SU-DHL-6 (cell line): ENCODE data around the gene BTBD2.

ENCODE experiments used
- H2AFZ ChIP-seq: fragments of 200-600 bp; sonication (generic); 2 replicates; pipeline ENCODE4 v1.6.1; 2014; ENCODE audit warnings: low read depth, mild to moderate bottlenecking, moderate library complexity, mixed read lengths, antibody characterized with exemption, low read length; ENCODE audit not compliant: severe bottlenecking
- H3F3A ChIP-seq: fragments of 200-600 bp; shearing (Covaris generic); 2 replicates; pipeline ENCODE4 v1.6.0; 2016; ENCODE audit warnings: antibody characterized with exemption, mild to moderate bottlenecking; ENCODE audit not compliant: insufficient read depth
- H3K27ac ChIP-seq: fragments of 200-600 bp; sonication (generic); 2 replicates; pipeline ENCODE4 v1.5.1; 2016; ENCODE audit warnings: low read depth, mild to moderate bottlenecking, low read length, moderate library complexity, mixed read lengths
- H3K27me3 ChIP-seq: fragments of 200-600 bp; sonication (generic), shearing (Covaris generic); 2 replicates; pipeline ENCODE4 v1.6.0; 2014; ENCODE audit warnings: mild to moderate bottlenecking, low read length
- H3K36me3 ChIP-seq: fragments of 200-600 bp; sonication (generic); 2 replicates; pipeline ENCODE4 v1.6.1; 2014; ENCODE audit warnings: mild to moderate bottlenecking, low read length, mixed read lengths
- H3K4me2 ChIP-seq: fragments of 300-600, 200-600 bp; shearing (Covaris generic), sonication (generic); 2 replicates; pipeline ENCODE4 v1.6.0; 2014; ENCODE audit warnings: low read length, low read depth, mild to moderate bottlenecking; ENCODE audit not compliant: poor library complexity, severe bottlenecking
- H3K4me3 ChIP-seq: fragments of 200-600 bp; sonication (generic); 2 replicates; pipeline ENCODE4 v1.5.1; 2014; ENCODE audit warnings: antibody characterized with exemption, low read length, mild to moderate bottlenecking, mixed read lengths; ENCODE audit not compliant: insufficient read depth, poor library complexity, severe bottlenecking
- H3K79me2 ChIP-seq: fragments of 200-600 bp; sonication (generic); 2 replicates; pipeline ENCODE4 v1.6.1; 2014; ENCODE audit warnings: mild to moderate bottlenecking, low read length, moderate library complexity; ENCODE audit not compliant: insufficient read depth
- H3K9ac ChIP-seq: fragments of 200-600 bp; sonication (generic); 2 replicates; pipeline ENCODE4 v1.7.0; 2014; ENCODE audit warnings: mild to moderate bottlenecking, low read length
- H3K9me2 ChIP-seq: fragments of 200-600 bp; sonication (generic); replicated peaks from 2 replicates; pipeline ENCODE4 v1.6.1; 2014; ENCODE audit warnings: low read length; ENCODE audit not compliant: insufficient read depth
- H3K9me3 ChIP-seq: fragments of 200-600 bp; sonication (generic); 2 replicates; pipeline ENCODE4 v1.6.1; 2014; ENCODE audit warnings: low read length, mixed read lengths; ENCODE audit not compliant: insufficient read depth
- H4K20me1 ChIP-seq: fragments of 200-600 bp; sonication (generic); 2 replicates; pipeline ENCODE4 v1.6.1; 2014; ENCODE audit warnings: low read depth, mild to moderate bottlenecking, antibody characterized with exemption, low read length, moderate library complexity, mixed read lengths
- EZH2phosphoT487 ChIP-seq: fragments of 200-600 bp; sonication (generic), shearing (Covaris generic); conservative IDR thresholded peaks from 2 replicates; pipeline ENCODE4 v1.6.1; 2018; ENCODE audit warnings: mild to moderate bottlenecking, antibody characterized with exemption, low read length, moderate library complexity, mixed read lengths
- TF ChIP-seq, protein P1 (sequence below): fragments of 200-600 bp; sonication (generic); IDR thresholded peaks from one replicate; pipeline ENCODE4 v1.5.1; 2017; ENCODE audit warnings: antibody characterized with exemption, mild to moderate bottlenecking, low read length, moderate library complexity; ENCODE audit not compliant: insufficient read depth, poor library complexity, severe bottlenecking

Gene BTBD2

GRCh38 chr19:1955171-1956121 lies 60.1 kb downstream of the BTBD2 start:
- Histone ChIP-seq H3K27ac (no peak overlapping the region), H3K9me3 (no peaks in the 10 kb centered on the region), H4K20me1 (no peaks in the 10 kb centered on the region), H3K79me2 (peaks cover 33% of the 10 kb centered on the region), H3K36me3 (no peaks in the 10 kb centered on the region), H2AFZ (no peak overlapping the region), H3K4me2 (no peak overlapping the region), H3K9me2 (no peaks in the 10 kb centered on the region), H3F3A (no peaks in the 10 kb centered on the region), H3K4me3 (no peak overlapping the region), H3K9ac (no peak overlapping the region), H3K27me3 (no peaks in the 10 kb centered on the region)
- TF ChIP-seq, protein P1, sequence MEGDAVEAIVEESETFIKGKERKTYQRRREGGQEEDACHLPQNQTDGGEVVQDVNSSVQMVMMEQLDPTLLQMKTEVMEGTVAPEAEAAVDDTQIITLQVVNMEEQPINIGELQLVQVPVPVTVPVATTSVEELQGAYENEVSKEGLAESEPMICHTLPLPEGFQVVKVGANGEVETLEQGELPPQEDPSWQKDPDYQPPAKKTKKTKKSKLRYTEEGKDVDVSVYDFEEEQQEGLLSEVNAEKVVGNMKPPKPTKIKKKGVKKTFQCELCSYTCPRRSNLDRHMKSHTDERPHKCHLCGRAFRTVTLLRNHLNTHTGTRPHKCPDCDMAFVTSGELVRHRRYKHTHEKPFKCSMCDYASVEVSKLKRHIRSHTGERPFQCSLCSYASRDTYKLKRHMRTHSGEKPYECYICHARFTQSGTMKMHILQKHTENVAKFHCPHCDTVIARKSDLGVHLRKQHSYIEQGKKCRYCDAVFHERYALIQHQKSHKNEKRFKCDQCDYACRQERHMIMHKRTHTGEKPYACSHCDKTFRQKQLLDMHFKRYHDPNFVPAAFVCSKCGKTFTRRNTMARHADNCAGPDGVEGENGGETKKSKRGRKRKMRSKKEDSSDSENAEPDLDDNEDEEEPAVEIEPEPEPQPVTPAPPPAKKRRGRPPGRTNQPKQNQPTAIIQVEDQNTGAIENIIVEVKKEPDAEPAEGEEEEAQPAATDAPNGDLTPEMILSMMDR, result no peak
- TF ChIP-seq EZH2phosphoT487, result no peak

DNA sequence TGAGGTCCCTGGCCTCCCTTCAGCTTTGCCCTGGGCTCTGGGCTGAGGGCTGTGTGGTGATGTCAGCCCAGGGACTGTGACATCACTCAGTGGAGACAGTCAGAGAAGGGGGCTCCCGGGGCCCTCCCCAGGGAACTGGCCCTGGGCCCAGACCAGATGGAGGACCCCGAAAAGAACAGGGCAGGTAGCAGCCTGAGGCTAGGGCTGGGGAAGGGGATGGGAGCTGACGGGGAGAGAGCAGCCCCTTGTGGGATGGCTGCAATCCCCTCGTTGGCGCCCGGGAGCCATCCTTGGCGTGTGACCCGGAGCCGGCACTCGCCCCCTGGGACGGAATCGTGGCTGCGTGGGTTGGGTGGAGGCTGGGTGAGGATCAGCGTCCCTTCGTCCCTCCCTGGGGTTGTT lies 61.0 kb downstream of the BTBD2 start:
- no peaks in the 10 kb centered on the region for H4K20me1 ChIP-seq
- no peaks in the 10 kb centered on the region for H3K36me3 ChIP-seq
- H3K4me3 ChIP-seq, result no peak overlapping the region
- no peaks in the 10 kb centered on the region for H3F3A ChIP-seq
- H3K9ac ChIP-seq, result no peak overlapping the region
- no peak overlapping the region for H2AFZ ChIP-seq
- H3K27ac ChIP-seq, result no peak overlapping the region
- no peaks in the 10 kb centered on the region for H3K9me2 ChIP-seq
- TF ChIP-seq, protein P1, result no peak
- TF ChIP-seq EZH2phosphoT487, result no peak
- H3K27me3 ChIP-seq, result no peaks in the 10 kb centered on the region
- peaks cover 39% of the 10 kb centered on the region for H3K79me2 ChIP-seq
- no peak overlapping the region for H3K4me2 ChIP-seq
- H3K9me3 ChIP-seq, result no peaks in the 10 kb centered on the region

GRCh38 chr19:1953441-1954094 lies 61.9 kb downstream of the BTBD2 start:
- no peak overlapping the region for H2AFZ ChIP-seq
- no peak overlapping the region for H3K4me2 ChIP-seq
- H3K9me3 ChIP-seq, result no peaks in the 10 kb centered on the region
- H3K79me2 ChIP-seq, result peaks cover 49% of the 10 kb centered on the region
- no peak overlapping the region for H3K4me3 ChIP-seq
- no peaks in the 10 kb centered on the region for H3K36me3 ChIP-seq
- H4K20me1 ChIP-seq, result no peaks in the 10 kb centered on the region
- no peaks in the 10 kb centered on the region for H3F3A ChIP-seq
- no peaks in the 10 kb centered on the region for H3K27me3 ChIP-seq
- H3K9ac ChIP-seq, result no peak overlapping the region
- H3K27ac ChIP-seq, result no peak overlapping the region
- no peak for TF ChIP-seq EZH2phosphoT487
- TF ChIP-seq, protein P1, result no peak
- no peaks in the 10 kb centered on the region for H3K9me2 ChIP-seq
